WI38 (cell line): Measurements from ENCODE around the gene TDRD3.

Source experiments
- H3K4me3 ChIP-seq: 2 replicates; pipeline ENCODE4 v1.5.1; 2011; ENCODE audit warnings: low read depth, mild to moderate bottlenecking, control low read depth, low read length
- CTCF ChIP-seq: IDR thresholded peaks from 2 replicates; pipeline ENCODE4 v1.5.1; 2012; ENCODE audit warnings: low read depth, mild to moderate bottlenecking, control low read depth, low read length

The TDRD3 gene

GRCh38 chr13:60396783-60397703 is at the start of gene TDRD3:
Gene TDRD3, plus strand, starts transcription at chr13:60397220. Its CDS starts 145 bp downstream, at chr13:60397365.
- peak; percentile 76 for TF ChIP-seq CTCF
- H3K4me3 ChIP-seq, result peak within 1 kb of the TSS; percentile 82

GRCh38 chr13:60347690-60348089 is 49.3 kb upstream of the TDRD3 start:
- H3K4me3 ChIP-seq, result no peak overlapping the region
- no peak for TF ChIP-seq CTCF

DNA sequence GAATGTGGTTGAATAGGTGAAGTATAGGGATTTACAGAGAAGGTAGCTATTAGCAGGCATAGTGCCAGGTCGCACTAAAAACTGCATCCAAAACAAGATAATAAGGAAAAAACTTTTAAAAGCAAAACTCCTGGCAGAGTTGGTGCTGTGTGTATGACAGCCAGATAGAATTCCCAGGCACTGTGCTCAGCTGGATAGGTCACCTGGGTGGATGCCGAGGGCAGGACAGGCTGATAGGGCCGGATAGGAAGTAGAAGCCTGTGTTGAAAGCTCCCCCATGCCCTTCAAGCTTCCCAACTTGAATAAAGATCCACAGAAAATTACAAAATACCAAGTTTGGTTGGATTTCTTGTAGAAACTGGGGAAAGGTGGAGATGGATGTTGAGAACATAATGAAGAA is 48.9 kb upstream of the TDRD3 start:
- no peak for TF ChIP-seq CTCF
- H3K4me3 ChIP-seq, result no peak overlapping the region

- no peak for TF ChIP-seq CTCF
These were observed 45.7 kb upstream of the TDRD3 start for GRCh38 chr13:60351326-60351725.

DNA sequence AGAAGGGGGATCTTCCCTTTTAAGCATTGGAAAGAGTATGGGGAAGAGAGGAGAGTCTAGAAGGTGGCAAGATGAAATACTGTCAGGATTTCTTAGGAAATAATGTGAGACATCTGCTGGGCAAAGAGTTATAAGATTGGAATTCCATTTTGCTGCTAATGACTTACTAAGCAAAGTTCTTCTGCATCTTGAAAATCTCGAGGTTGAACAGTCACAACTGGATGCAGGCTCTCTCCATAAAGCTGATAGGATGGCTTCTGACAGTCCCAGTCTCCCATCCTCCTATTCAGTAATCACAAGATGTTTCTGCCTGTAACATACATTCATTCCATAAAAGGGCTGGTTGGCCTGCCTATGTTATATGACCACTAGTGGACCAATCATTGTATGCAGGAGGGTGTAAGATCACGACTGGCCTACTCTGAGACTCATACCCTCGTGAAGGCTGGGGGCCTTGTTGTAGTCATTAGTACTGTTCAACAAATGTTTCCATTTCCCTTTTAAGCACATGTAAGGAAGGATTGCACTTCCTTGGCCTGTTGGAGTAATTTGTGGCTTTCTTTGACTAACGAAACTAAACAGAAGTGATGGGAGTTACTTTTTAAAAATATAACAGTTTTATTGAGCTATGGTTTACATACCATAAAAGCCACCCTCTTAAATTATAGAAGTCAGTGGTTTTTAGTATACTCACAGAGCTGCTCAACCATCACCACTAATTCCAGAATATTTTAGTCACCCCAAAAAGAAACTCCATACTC is 45.0 kb upstream of the TDRD3 start:
- no peak for TF ChIP-seq CTCF
- no peak overlapping the region for H3K4me3 ChIP-seq

More at GRCh38 chr13:60351326-60351725, 45.7 kb upstream of the TDRD3 start:
- no peak overlapping the region for H3K4me3 ChIP-seq

- no peak overlapping the region for H3K4me3 ChIP-seq
- TF ChIP-seq CTCF, result no peak
These were observed 44.4 kb upstream of the TDRD3 start for GRCh38 chr13:60352644-60353043.

DNA sequence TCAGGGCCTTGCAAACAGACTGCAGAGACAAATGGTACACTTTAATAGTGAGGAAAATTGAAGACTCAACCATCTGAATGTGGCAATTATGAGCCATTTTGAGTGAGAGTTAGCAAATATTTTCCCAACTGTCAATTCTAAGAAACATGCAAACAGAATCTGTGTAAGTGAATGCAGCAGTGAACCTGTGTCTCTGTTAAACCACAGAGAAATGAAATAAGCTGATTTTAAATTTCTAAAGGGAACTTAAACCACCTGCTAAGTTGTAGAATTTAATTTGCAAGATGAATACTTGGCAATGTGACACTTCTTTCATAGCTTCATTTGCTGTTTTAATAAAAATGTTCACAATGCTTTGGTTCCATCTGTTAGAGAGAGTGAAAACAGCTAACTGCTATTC is 42.0 kb upstream of the TDRD3 start:
- H3K4me3 ChIP-seq, result no peak overlapping the region
- TF ChIP-seq CTCF, result no peak
